Gastroesophageal sphincter (tissue), 4 donors: Measurements from ENCODE around the gene IL4R. TPM values are rescaled to one million over a fixed set of nuclear protein-coding genes. Genes with fewer than 3 reads are reported as not detected.
"Not testable (repeated sequence)": the region's sequence is repeated elsewhere in the genome, so short reads cannot be mapped to it uniquely, and the experiment has no call there.

ENCODE experiments used
- ATAC-seq: fragments of 150-250 bp; one replicate; pipeline ENCODE4 v1.9.1; 2016; ENCODE audit warnings: mild to moderate bottlenecking, moderate library complexity
- H3K27ac ChIP-seq, 4 donors: fragments of 200-600 bp; sonication (generic) in 3 of 4; 1 replicate in 3 of 4; 2 replicates in 1 of 4; pipeline ENCODE4 v1.5.1; 2016 to 2019
- H3K27me3 ChIP-seq: fragments of 200-600 bp; sonication (generic); one replicate; pipeline ENCODE4 v1.5.1; 2019
- H3K36me3 ChIP-seq, 2 donors: fragments of 200-600 bp; sonication (generic); one replicate each; pipeline ENCODE4 v1.5.1; 2019; ENCODE audit warnings: control low read depth in 1 of 2
- H3K4me1 ChIP-seq, 3 donors: fragments of 200-600 bp; sonication (generic); 1 replicate in 2 of 3; 2 replicates in 1 of 3; pipeline ENCODE4 v1.5.1; 2016 to 2019; ENCODE audit warnings: control low read depth in 2 of 3
- H3K4me3 ChIP-seq, 2 donors: fragments of 200-600 bp; sonication (generic); one replicate each; pipeline ENCODE4 v1.5.1; 2019; ENCODE audit warnings: mild to moderate bottlenecking in 1 of 2, moderate library complexity in 1 of 2
- H3K9me3 ChIP-seq, 3 donors: fragments of 200-600 bp; sonication (generic); one replicate each; pipeline ENCODE4 v1.5.1; 2017 to 2019; ENCODE audit warnings: control low read depth in 2 of 3
- EP300 ChIP-seq: sonication (generic); formaldehyde crosslinking; IDR thresholded peaks from one replicate; pipeline ENCODE4 v1.6.1; 2017; ENCODE audit warnings: antibody characterized with exemption, mild to moderate bottlenecking
- POLR2A ChIP-seq, 2 donors: fragments of 450-650 bp; IDR thresholded peaks; one replicate each; pipeline ENCODE4 v1.6.1; 2017; ENCODE audit warnings: antibody characterized with exemption in 2 of 2, mild to moderate bottlenecking in 2 of 2, moderate library complexity in 1 of 2
- POLR2AphosphoS5 ChIP-seq: sonication (generic); formaldehyde crosslinking; IDR thresholded peaks from one replicate; pipeline ENCODE4 v1.6.1; 2017; ENCODE audit warnings: antibody characterized with exemption
- WGBS, 2 donors: methylation state at CpG; one replicate each; pipeline ENCODE4 v1.1.5; 2018; ENCODE audit warnings: low coverage in 1 of 2; 5-methylcytosine and 5-hydroxymethylcytosine counted together
- total RNA-seq, 4 donors: library from RNA; depleted of rRNA; stranded (reverse); fragments of >200 nt; gene quantifications; one replicate each; pipeline ENCODE4 v1.1.0, GENCODE V29; 2016
- TF ChIP-seq, protein P1 (sequence below), 4 experiments: fragments of 200-600 bp in 2 of 4; fragments of 450-650 bp in 2 of 4; sonication (generic) in 1 of 4; IDR thresholded peaks; one replicate each; pipeline ENCODE4 v1.5.1; 2017 to 2019; ENCODE audit warnings: antibody characterized with exemption in 4 of 4, mild to moderate bottlenecking in 2 of 4, moderate library complexity in 2 of 4

Gene IL4R
- total RNA-seq, 4 donors from 2014 or later = 72.3 to 212 (median 110) TPM

DNA sequence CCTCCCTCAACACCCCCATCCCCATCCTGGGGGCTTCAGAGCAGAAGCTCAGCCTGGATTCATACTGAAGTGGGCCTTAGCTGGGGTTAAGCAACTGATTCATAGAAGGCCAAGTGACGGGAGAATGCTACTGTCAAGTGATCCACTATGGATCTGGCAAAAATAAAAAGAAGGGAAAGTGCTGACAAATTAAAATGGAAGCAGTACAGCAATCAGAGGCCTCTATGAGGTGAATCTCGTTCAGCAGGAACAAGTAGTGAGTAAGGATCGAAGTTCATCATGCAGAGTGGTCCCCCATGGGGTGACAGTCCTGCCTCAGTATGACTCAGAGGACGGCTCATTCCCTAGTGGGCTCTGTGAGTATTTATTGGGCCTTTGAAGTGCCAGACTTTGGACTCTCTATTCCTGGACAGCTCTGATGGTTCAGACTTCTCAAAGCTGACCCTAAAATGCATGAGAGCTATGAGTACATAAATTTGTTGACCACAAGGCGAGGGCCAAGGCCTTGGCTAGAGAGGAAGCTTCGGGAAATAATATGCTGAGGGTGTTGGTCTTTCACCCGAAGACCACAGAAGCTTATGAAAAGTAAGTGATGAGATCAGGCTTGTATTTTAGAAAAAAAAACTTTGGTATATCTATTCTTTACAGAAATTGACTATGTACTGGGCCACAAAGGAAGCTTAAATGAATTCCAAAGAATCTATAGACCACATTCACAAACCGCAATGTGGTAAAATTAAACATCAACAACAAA is 39.9 kb upstream of the IL4R start:
- Histone ChIP-seq H3K27ac (no peak overlapping the region), H3K9me3 (no peaks in the 10 kb centered on the region), H3K4me1 (peaks cover 0 to 10% (median 4%) of the 10 kb centered on the region in 3 donors), H3K27me3 (no peaks in the 10 kb centered on the region), H3K36me3 (no peaks in the 10 kb centered on the region), H3K4me3 (no peak overlapping the region)
- ATAC-seq = no peak
- 69 to 80% methylated on average over 8 of the region's 8 CpGs for WGBS, 2 donors
- no peak for TF ChIP-seq POLR2AphosphoS5
- no peak for TF ChIP-seq EP300
- TF ChIP-seq POLR2A (IDR thresholded peaks at IDR 0.05) = no peak
- TF ChIP-seq, protein P1, sequence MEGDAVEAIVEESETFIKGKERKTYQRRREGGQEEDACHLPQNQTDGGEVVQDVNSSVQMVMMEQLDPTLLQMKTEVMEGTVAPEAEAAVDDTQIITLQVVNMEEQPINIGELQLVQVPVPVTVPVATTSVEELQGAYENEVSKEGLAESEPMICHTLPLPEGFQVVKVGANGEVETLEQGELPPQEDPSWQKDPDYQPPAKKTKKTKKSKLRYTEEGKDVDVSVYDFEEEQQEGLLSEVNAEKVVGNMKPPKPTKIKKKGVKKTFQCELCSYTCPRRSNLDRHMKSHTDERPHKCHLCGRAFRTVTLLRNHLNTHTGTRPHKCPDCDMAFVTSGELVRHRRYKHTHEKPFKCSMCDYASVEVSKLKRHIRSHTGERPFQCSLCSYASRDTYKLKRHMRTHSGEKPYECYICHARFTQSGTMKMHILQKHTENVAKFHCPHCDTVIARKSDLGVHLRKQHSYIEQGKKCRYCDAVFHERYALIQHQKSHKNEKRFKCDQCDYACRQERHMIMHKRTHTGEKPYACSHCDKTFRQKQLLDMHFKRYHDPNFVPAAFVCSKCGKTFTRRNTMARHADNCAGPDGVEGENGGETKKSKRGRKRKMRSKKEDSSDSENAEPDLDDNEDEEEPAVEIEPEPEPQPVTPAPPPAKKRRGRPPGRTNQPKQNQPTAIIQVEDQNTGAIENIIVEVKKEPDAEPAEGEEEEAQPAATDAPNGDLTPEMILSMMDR (IDR thresholded peaks at IDR 0.05) = no peak

DNA sequence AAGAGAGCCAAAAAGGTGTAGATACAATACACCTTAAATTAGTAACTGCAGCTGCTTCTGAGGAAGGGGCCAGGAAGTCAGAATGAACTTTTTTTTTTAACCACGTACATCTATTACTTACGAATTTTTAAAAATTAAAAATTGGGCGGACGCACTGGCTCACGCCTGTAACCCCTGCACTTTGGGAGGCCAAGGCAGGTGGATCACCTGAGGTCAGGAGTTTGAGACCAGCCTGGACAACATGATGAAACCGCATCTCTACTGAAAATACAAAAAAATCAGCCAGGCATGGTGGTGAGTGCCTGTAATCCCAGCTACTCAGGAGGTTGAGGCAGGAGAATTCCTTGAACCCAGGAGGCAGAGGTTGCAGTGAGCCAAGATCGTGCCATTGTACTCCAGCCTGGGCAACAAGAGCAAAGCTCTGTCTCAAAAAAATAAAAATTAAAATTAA is 39.3 kb upstream of the IL4R start:
- WGBS, 2 donors = 83 to 100% methylated on average over 1 to 7 of the region's 7 CpGs
- not testable (repeated sequence) for H3K4me1 ChIP-seq, H3K27me3 ChIP-seq, H3K9me3 ChIP-seq, H3K4me3 ChIP-seq, ATAC-seq, H3K36me3 ChIP-seq, H3K27ac ChIP-seq

DNA sequence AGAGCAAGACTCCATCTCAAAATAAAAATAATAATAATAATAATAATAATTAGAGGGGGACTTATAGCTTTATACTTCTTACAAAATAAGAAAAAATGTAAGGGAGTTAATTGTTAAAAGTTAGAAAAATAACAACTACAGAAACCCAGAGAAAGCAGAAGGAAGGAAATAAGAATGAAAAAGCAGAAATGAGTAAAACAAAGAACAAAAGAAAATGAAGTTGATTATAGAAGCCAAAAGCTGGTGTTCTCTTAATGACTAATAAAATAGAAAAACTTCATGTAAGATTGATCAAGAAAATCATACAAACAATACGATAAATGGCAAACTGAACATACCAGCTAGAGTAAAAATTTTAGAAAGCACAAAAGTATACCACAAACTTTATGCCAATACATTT is 38.4 kb upstream of the IL4R start:
- H3K4me3 ChIP-seq = no peak overlapping the region
- no peaks in the 10 kb centered on the region for H3K36me3 ChIP-seq
- H3K27ac ChIP-seq = no peak overlapping the region
- no peaks in the 10 kb centered on the region for H3K9me3 ChIP-seq
- ATAC-seq = no peak
- no peaks in the 10 kb centered on the region for H3K4me1 ChIP-seq
- TF ChIP-seq POLR2A (IDR thresholded peaks at IDR 0.05) (no peak), POLR2AphosphoS5 (no peak), EP300 (no peak)
- TF ChIP-seq, protein P1 (IDR thresholded peaks at IDR 0.05) = no peak
- H3K27me3 ChIP-seq = no peaks in the 10 kb centered on the region
- 79 to 89% methylated on average over 1 of the region's 1 CpG for WGBS, 2 donors

- Histone ChIP-seq H3K4me1 (no peaks in the 10 kb centered on the region), H3K4me3 (no peak overlapping the region), H3K9me3 (no peaks in the 10 kb centered on the region), H3K36me3 (no peaks in the 10 kb centered on the region), H3K27me3 (no peaks in the 10 kb centered on the region), H3K27ac (no peak overlapping the region)
- TF ChIP-seq, protein P1 (IDR thresholded peaks at IDR 0.05) = no peak
- TF ChIP-seq EP300 = no peak
- TF ChIP-seq POLR2AphosphoS5 = no peak
- no peak for TF ChIP-seq POLR2A (IDR thresholded peaks at IDR 0.05)
- ATAC-seq = no peak
- 62 to 80% methylated on average over 7 of the region's 7 CpGs for WGBS, 2 donors
Observed at GRCh38 chr16:27281243-27281642, 32.5 kb upstream of the IL4R start.

DNA sequence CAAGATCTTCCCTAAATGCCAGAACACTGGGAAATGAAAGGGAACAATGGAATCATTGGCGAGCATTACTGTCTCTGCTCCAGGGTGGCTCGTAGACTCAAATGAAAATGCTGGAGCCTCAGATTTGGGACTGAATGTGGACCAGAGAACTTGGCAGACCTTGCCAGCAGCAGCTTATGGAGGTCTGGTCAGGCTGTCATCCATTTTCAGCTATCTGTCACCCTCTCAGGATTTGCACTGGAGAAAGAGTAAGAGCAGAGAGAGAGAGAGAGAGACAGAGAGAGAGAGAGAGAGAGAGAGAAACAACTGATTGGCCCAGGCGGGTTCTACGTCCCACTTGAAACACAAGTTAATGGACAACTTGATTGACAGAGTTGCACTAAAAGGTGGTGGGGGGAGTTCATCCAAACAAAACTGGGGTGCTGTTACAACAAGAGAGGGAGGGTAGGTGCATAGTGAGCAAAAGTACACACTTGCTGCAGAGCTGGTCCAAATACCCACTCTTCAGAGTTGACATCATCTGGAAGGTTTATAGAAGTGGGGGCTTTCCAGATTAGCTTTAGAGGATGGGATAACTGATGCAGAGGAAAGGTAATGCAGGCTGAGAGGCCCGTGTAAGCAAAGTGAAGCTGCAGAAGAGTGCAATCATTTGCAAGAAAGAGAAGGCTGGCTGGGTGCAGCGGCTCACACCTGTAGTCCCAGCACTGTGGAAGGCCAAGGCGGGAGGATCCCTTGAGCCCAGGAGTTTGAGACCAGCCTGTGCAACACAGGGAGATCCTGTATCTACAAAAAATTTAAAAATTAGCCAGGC is 28.7 kb upstream of the IL4R start:
- no peak overlapping the region for H3K4me3 ChIP-seq
- H3K27ac ChIP-seq = no peak overlapping the region
- no peaks in the 10 kb centered on the region for H3K4me1 ChIP-seq
- no peaks in the 10 kb centered on the region for H3K36me3 ChIP-seq
- WGBS, 2 donors = 82 to 92% methylated on average over 4 to 7 of the region's 7 CpGs
- TF ChIP-seq POLR2A (IDR thresholded peaks at IDR 0.05) (no peak), POLR2AphosphoS5 (no peak), EP300 (no peak)
- TF ChIP-seq, protein P1 (IDR thresholded peaks at IDR 0.05) = no peak
- H3K27me3 ChIP-seq = no peaks in the 10 kb centered on the region
- ATAC-seq = no peak
- no peaks in the 10 kb centered on the region for H3K9me3 ChIP-seq
